Progenitor cell of endocrine pancreas (in vitro differentiated cells): Measurements from ENCODE around the gene ATP2B2. TPM values are rescaled to one million over a fixed set of nuclear protein-coding genes. Genes with fewer than 3 reads are reported as not detected.

Experiments
- DNase-seq: peaks from one replicate; pipeline ENCODE4 v3.0.0; 2021; ENCODE audit warnings: low spot score; ENCODE audit not compliant: unreplicated experiment
- H3K27ac Mint-ChIP-seq: 2 replicates; pipeline ENCODE4 v1.8.0; 2021; ENCODE audit warnings: mild to moderate bottlenecking, moderate library complexity, mixed read lengths
- H3K27me3 Mint-ChIP-seq: 2 replicates; pipeline ENCODE4 v1.8.0; 2021; ENCODE audit warnings: mixed read lengths
- H3K36me3 Mint-ChIP-seq: 2 replicates; pipeline ENCODE4 v1.8.0; 2022; ENCODE audit warnings: mixed read lengths; ENCODE audit not compliant: insufficient read depth
- H3K4me1 Mint-ChIP-seq: 2 replicates; pipeline ENCODE4 v1.8.0; 2021; ENCODE audit warnings: low read depth, mixed read lengths
- H3K4me3 Mint-ChIP-seq: 2 replicates; pipeline ENCODE4 v1.8.0; 2021; ENCODE audit warnings: low read depth, mild to moderate bottlenecking, moderate library complexity, mixed read lengths
- H3K9me3 Mint-ChIP-seq: 2 replicates; pipeline ENCODE4 v1.8.0; 2021; ENCODE audit warnings: low read depth, mixed read lengths
- total RNA-seq: library from RNA; stranded (reverse); gene quantifications from 2 replicates; pipeline ENCODE4 v1.2.1, GENCODE V29; 2021
- TF ChIP-seq, protein P1 (sequence below): fragments of 200-600 bp; sonication (generic); IDR thresholded peaks from one replicate; pipeline ENCODE4 v1.5.0; 2021; ENCODE audit warnings: antibody characterized with exemption, mild to moderate bottlenecking; ENCODE audit not compliant: unreplicated experiment

Gene ATP2B2
- total RNA-seq, 1 donor from 2014 or later = 0.07 TPM

DNA sequence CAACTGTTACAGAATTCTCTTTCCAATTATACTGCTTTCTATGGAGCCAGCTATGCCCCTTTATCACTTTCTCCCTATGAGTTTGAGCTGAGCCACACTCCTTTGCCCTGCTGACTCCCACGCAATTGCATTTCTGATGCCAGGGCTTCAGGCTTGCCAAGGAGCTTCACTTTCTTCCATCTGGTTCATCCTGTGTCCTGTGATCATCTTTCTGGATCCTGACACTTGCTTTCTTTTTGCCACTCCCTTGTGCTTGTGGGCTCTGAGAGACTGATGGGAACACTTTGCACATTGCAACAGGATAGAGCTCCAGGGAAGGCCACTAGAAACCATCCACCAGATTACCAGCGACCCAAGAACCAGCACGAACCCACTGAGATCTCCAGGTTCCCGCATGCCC is 107.5 kb downstream of the ATP2B2 start:
- Mint-ChIP-seq H3K36me3 (no peaks in the 10 kb centered on the region), H3K4me1 (no peaks in the 10 kb centered on the region), H3K4me3 (no peak overlapping the region), H3K27me3 (peaks cover 11% of the 10 kb centered on the region), H3K27ac (no peak overlapping the region), H3K9me3 (no peaks in the 10 kb centered on the region)
- DNase-seq = no peak
- TF ChIP-seq, protein P1, sequence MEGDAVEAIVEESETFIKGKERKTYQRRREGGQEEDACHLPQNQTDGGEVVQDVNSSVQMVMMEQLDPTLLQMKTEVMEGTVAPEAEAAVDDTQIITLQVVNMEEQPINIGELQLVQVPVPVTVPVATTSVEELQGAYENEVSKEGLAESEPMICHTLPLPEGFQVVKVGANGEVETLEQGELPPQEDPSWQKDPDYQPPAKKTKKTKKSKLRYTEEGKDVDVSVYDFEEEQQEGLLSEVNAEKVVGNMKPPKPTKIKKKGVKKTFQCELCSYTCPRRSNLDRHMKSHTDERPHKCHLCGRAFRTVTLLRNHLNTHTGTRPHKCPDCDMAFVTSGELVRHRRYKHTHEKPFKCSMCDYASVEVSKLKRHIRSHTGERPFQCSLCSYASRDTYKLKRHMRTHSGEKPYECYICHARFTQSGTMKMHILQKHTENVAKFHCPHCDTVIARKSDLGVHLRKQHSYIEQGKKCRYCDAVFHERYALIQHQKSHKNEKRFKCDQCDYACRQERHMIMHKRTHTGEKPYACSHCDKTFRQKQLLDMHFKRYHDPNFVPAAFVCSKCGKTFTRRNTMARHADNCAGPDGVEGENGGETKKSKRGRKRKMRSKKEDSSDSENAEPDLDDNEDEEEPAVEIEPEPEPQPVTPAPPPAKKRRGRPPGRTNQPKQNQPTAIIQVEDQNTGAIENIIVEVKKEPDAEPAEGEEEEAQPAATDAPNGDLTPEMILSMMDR = no peak

DNA sequence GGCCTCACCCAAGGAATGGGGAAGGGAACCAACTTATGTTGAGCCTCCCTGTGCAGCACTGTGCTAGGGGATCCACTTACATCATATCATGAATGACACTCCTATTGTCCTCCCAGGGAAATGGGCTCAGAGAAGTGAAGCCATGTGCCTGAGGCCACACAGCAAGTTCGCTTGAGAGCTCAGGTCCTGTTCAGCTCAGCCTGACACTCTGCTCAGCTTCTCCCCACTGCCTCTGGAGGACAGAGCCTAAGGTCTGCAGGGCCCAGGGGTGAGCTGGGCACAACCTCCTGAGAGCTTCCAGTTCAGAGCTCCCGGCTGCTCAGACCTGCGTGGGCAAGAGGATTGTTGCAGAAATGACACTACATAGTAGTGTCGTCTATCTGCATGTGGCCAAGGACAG is 108.5 kb downstream of the ATP2B2 start:
- peaks cover 12% of the 10 kb centered on the region for H3K27me3 Mint-ChIP-seq
- H3K36me3 Mint-ChIP-seq = no peaks in the 10 kb centered on the region
- no peak overlapping the region for H3K27ac Mint-ChIP-seq
- no peak for DNase-seq
- H3K4me3 Mint-ChIP-seq = no peak overlapping the region
- TF ChIP-seq, protein P1 = no peak
- no peaks in the 10 kb centered on the region for H3K9me3 Mint-ChIP-seq
- H3K4me1 Mint-ChIP-seq = no peaks in the 10 kb centered on the region

DNA sequence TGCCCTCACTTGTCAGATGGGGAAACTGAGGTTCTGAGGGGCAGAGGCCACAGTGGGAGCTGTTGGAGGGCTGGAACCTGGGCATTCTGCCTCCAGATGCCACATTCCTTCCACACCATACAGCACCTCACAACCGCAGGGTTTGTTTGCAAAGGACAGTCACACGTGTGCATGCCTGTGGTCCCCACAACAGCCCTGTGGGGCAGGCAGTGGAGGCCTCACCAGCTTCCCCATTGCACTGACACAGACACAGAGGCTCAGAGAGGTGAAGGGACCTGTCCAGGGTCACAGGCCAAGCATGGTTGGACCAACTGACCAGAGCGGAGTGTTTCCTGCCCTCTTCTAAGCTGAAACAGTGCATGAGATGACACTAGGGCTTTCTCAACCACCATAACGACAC is 109.3 kb downstream of the ATP2B2 start:
- peaks cover 16% of the 10 kb centered on the region for H3K27me3 Mint-ChIP-seq
- H3K4me3 Mint-ChIP-seq = no peak overlapping the region
- no peak overlapping the region for H3K27ac Mint-ChIP-seq
- no peaks in the 10 kb centered on the region for H3K9me3 Mint-ChIP-seq
- TF ChIP-seq, protein P1 = no peak
- H3K4me1 Mint-ChIP-seq = no peaks in the 10 kb centered on the region
- DNase-seq = no peak
- H3K36me3 Mint-ChIP-seq = no peaks in the 10 kb centered on the region

DNA sequence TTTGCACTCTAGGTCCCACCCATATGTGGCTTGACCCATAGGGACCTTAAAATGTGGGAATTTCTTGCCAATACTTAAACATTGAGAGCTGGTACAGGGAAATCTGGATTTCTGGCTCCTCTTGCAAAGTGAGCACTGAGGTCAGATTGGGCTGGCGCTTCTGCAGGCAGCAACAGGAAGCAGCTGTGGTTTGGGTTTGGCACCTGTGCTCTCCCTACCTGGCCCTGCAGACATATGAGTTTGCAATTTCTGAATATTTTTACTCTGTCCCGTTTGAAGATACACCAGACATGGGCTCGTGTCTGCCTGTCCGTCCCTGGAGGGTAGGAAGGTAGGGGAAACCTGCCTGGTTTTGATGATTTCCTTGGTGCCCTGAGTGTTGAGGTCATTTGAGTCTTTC is 109.7 kb downstream of the ATP2B2 start:
- Mint-ChIP-seq H3K27me3 (peaks cover 16% of the 10 kb centered on the region), H3K4me3 (no peak overlapping the region), H3K9me3 (no peaks in the 10 kb centered on the region), H3K27ac (no peak overlapping the region), H3K4me1 (no peaks in the 10 kb centered on the region), H3K36me3 (no peaks in the 10 kb centered on the region)
- DNase-seq = no peak
- TF ChIP-seq, protein P1 = no peak

DNA sequence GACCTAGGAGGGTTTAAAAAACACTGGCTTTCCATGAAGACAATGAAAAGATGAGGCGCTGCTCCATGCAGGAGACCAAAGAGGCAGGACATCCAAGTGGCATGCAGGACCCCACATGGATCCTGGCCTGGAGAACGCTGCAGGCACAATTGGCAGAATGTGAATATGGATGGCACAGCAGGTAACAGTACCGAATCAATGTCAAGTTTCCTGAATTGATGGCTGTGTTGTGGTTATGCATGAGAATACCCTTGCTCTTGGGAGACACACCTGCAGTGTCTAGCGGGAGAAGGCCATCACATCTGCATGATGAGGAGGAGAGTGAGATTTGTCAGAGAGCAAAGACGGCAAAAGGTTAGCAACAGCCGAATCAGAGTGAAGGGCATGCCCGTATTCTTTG is 110.2 kb downstream of the ATP2B2 start:
- no peaks in the 10 kb centered on the region for H3K4me1 Mint-ChIP-seq
- no peak for DNase-seq
- no peaks in the 10 kb centered on the region for H3K9me3 Mint-ChIP-seq
- H3K36me3 Mint-ChIP-seq = no peaks in the 10 kb centered on the region
- no peak overlapping the region for H3K4me3 Mint-ChIP-seq
- H3K27ac Mint-ChIP-seq = no peak overlapping the region
- TF ChIP-seq, protein P1 = no peak
- H3K27me3 Mint-ChIP-seq = peaks cover 16% of the 10 kb centered on the region
